CD4-positive, CD25-positive, alpha-beta regulatory T cell (primary cell): ENCODE measurements around the gene PFAS. TPM values are rescaled to one million over a fixed set of nuclear protein-coding genes. Genes with fewer than 3 reads are reported as not detected.
A peak's percentile ranks its signal among the peaks of the same experiment; 100 is the strongest.

ENCODE experiments used
- ATAC-seq, 2 donors: fragments of 150-1000 bp; cut with Tn5 transposase; one replicate each; pipeline ENCODE4 v1.10.0; 2021; ENCODE audit warnings: low read depth in 2 of 2, moderate number of reproducible peaks in 2 of 2, moderate library complexity in 1 of 2
- DNase-seq, 3 donors: peaks; one replicate each; pipeline versions ENCODE4 v3.0.0 to v3.0.0-alpha.2; 2012 to 2022; ENCODE audit warnings: mixed read lengths in 1 of 3
- H3K27ac ChIP-seq: one replicate; pipeline ENCODE4 v1.7.0; 2013; ENCODE audit warnings: mild to moderate bottlenecking, low read length; ENCODE audit not compliant: insufficient read depth, poor library complexity, severe bottlenecking
- H3K27me3 ChIP-seq: one replicate; pipeline ENCODE4 v1.7.0; 2013; ENCODE audit warnings: low read length; ENCODE audit not compliant: control insufficient read depth, insufficient read depth
- H3K36me3 ChIP-seq: one replicate; pipeline ENCODE4 v1.7.0; 2013; ENCODE audit warnings: mild to moderate bottlenecking, low read length, moderate library complexity; ENCODE audit not compliant: control insufficient read depth, insufficient read depth
- H3K4me1 ChIP-seq: 2 replicates; pipeline ENCODE4 v1.7.0; 2013; ENCODE audit warnings: mild to moderate bottlenecking, low read length; ENCODE audit not compliant: insufficient read depth, control insufficient read depth, poor library complexity, severe bottlenecking
- H3K4me3 ChIP-seq: one replicate; pipeline ENCODE4 v1.7.0; 2013; ENCODE audit warnings: low read depth, mild to moderate bottlenecking, low read length, moderate library complexity
- H3K9me3 ChIP-seq, 2 experiments: 1 replicate in 1 of 2; 2 replicates in 1 of 2; pipeline ENCODE4 v1.7.0; 2013; ENCODE audit warnings: low read length in 2 of 2, mild to moderate bottlenecking in 1 of 2, moderate library complexity in 1 of 2; ENCODE audit not compliant: control insufficient read depth in 2 of 2
- H3K27ac Mint-ChIP-seq, 3 donors: one replicate each; pipeline ENCODE4 v1.8.0; 2020 to 2022; ENCODE audit warnings: mild to moderate bottlenecking in 3 of 3, mixed read lengths in 3 of 3, moderate library complexity in 2 of 3
- H3K27me3 Mint-ChIP-seq: one replicate; pipeline ENCODE4 v1.8.0; 2022; ENCODE audit warnings: mild to moderate bottlenecking, mixed read lengths
- H3K36me3 Mint-ChIP-seq: one replicate; pipeline ENCODE4 v1.8.0; 2020; ENCODE audit warnings: mixed read lengths
- H3K4me1 Mint-ChIP-seq, 4 donors: one replicate each; pipeline ENCODE4 v1.8.0; 2020 to 2022; ENCODE audit warnings: mixed read lengths in 4 of 4, mild to moderate bottlenecking in 1 of 4
- H3K4me3 Mint-ChIP-seq, 4 donors: one replicate each; pipeline ENCODE4 v1.8.0; 2020 to 2022; ENCODE audit warnings: mild to moderate bottlenecking in 4 of 4, mixed read lengths in 4 of 4, moderate library complexity in 3 of 4
- H3K9me3 Mint-ChIP-seq, 7 donors: one replicate each; pipeline ENCODE4 v1.8.0; 2020 to 2022; ENCODE audit warnings: mixed read lengths in 7 of 7, mild to moderate bottlenecking in 3 of 7, moderate library complexity in 2 of 7
- polyA plus RNA-seq, 4 donors: library from polyadenylated mRNA; unstranded; fragments of 300-500 nt; fragmentation: Illumina TruSeq; gene quantifications; one replicate each; pipeline ENCODE4 v1.2.3, GENCODE V29; 2021
- total RNA-seq: library from RNA; stranded (reverse); gene quantifications from one replicate; pipeline ENCODE4 v1.2.3, GENCODE V29; 2022

The PFAS gene
- total and polyA plus RNA-seq, 5 donors from 2014 or later, result 7.4 to 13.9 (median 11.4) TPM

- peaks cover 23% of the 10 kb centered on the region for H3K36me3 Mint-ChIP-seq
- Histone ChIP-seq H3K36me3 (peaks cover 13% of the 10 kb centered on the region), H3K4me3 (no peak overlapping the region), H3K9me3 (no peaks in the 10 kb centered on the region), H3K27me3 (no peaks in the 10 kb centered on the region), H3K4me1 (no peaks in the 10 kb centered on the region), H3K27ac (no peak overlapping the region)
- no peaks in the 10 kb centered on the region for H3K27me3 Mint-ChIP-seq
- no peak overlapping the region for H3K4me3 Mint-ChIP-seq
- H3K9me3 Mint-ChIP-seq, result no peaks in the 10 kb centered on the region
- ATAC-seq (no peak), DNase-seq (no peak)
- no peaks in the 10 kb centered on the region for H3K4me1 Mint-ChIP-seq
- no peak overlapping the region for H3K27ac Mint-ChIP-seq
Observed at GRCh38 chr17:8264836-8265542, 15.9 kb downstream of the PFAS start.

- Histone ChIP-seq H3K36me3 (peaks cover 13% of the 10 kb centered on the region), H3K27me3 (no peaks in the 10 kb centered on the region), H3K27ac (no peak overlapping the region), H3K4me3 (no peak overlapping the region), H3K4me1 (no peaks in the 10 kb centered on the region), H3K9me3 (no peaks in the 10 kb centered on the region)
- no peaks in the 10 kb centered on the region for H3K4me1 Mint-ChIP-seq
- H3K4me3 Mint-ChIP-seq, result no peak overlapping the region
- DNase-seq (no peak), ATAC-seq (no peak)
- H3K27me3 Mint-ChIP-seq, result no peaks in the 10 kb centered on the region
- peak overlapping the region in 1 of 3 donors; percentile 23 for H3K27ac Mint-ChIP-seq
- no peaks in the 10 kb centered on the region for H3K9me3 Mint-ChIP-seq
- peaks cover 22% of the 10 kb centered on the region for H3K36me3 Mint-ChIP-seq
Observed at GRCh38 chr17:8266648-8267479, 17.8 kb downstream of the PFAS start.

GRCh38 chr17:8267480-8268147, 18.5 kb downstream of the PFAS start:
- H3K4me1 Mint-ChIP-seq, result no peaks in the 10 kb centered on the region
- no peak for DNase-seq
- no peaks in the 10 kb centered on the region for H3K27me3 Mint-ChIP-seq
- Histone ChIP-seq H3K27ac (no peak overlapping the region), H3K4me3 (no peak overlapping the region), H3K9me3 (no peaks in the 10 kb centered on the region), H3K36me3 (peaks cover 13% of the 10 kb centered on the region), H3K27me3 (no peaks in the 10 kb centered on the region), H3K4me1 (no peaks in the 10 kb centered on the region)
- H3K9me3 Mint-ChIP-seq, result no peaks in the 10 kb centered on the region
- no peak overlapping the region for H3K27ac Mint-ChIP-seq
- no peak overlapping the region for H3K4me3 Mint-ChIP-seq
- peaks cover 22% of the 10 kb centered on the region for H3K36me3 Mint-ChIP-seq
- no peak for ATAC-seq

GRCh38 chr17:8268550-8269298, 19.6 kb downstream of the PFAS start:
- DNase-seq (no peak), ATAC-seq (no peak)
- Mint-ChIP-seq H3K4me1 (peaks cover 0 to 4% (median 0%) of the 10 kb centered on the region in 4 donors), H3K27ac (no peak overlapping the region), H3K36me3 (peaks cover 15% of the 10 kb centered on the region), H3K4me3 (no peak overlapping the region), H3K27me3 (no peaks in the 10 kb centered on the region), H3K9me3 (no peaks in the 10 kb centered on the region)
- Histone ChIP-seq H3K27ac (no peak overlapping the region), H3K36me3 (peaks cover 5% of the 10 kb centered on the region), H3K27me3 (no peaks in the 10 kb centered on the region), H3K4me1 (no peaks in the 10 kb centered on the region), H3K4me3 (no peak overlapping the region), H3K9me3 (no peaks in the 10 kb centered on the region)

- Histone ChIP-seq H3K27ac (no peak overlapping the region), H3K9me3 (no peaks in the 10 kb centered on the region), H3K4me3 (no peak overlapping the region), H3K27me3 (no peaks in the 10 kb centered on the region), H3K36me3 (peaks cover 2% of the 10 kb centered on the region), H3K4me1 (no peaks in the 10 kb centered on the region)
- Mint-ChIP-seq H3K27me3 (no peaks in the 10 kb centered on the region), H3K36me3 (peaks cover 10% of the 10 kb centered on the region), H3K9me3 (no peaks in the 10 kb centered on the region), H3K4me3 (no peak overlapping the region), H3K27ac (no peak overlapping the region), H3K4me1 (peaks cover 0 to 5% (median 0%) of the 10 kb centered on the region in 4 donors)
- DNase-seq, result no peak
- no peak for ATAC-seq
Observed at GRCh38 chr17:8272421-8272820, 23.3 kb downstream of the PFAS start.

- Mint-ChIP-seq H3K9me3 (no peaks in the 10 kb centered on the region), H3K27ac (peak overlapping the region in 1 of 3 donors; percentile 1), H3K4me3 (no peak overlapping the region), H3K4me1 (peaks cover 0 to 5% (median 0%) of the 10 kb centered on the region in 4 donors), H3K27me3 (no peaks in the 10 kb centered on the region), H3K36me3 (peaks cover 10% of the 10 kb centered on the region)
- Histone ChIP-seq H3K4me1 (no peaks in the 10 kb centered on the region), H3K27ac (no peak overlapping the region), H3K9me3 (no peaks in the 10 kb centered on the region), H3K27me3 (no peaks in the 10 kb centered on the region), H3K4me3 (no peak overlapping the region), H3K36me3 (no peaks in the 10 kb centered on the region)
- no peak for ATAC-seq
- no peak for DNase-seq
Observed at GRCh38 chr17:8273884-8274444, 24.9 kb downstream of the PFAS start.

- Mint-ChIP-seq H3K36me3 (peaks cover 5% of the 10 kb centered on the region), H3K27ac (no peak overlapping the region), H3K27me3 (no peaks in the 10 kb centered on the region), H3K4me3 (no peak overlapping the region), H3K9me3 (no peaks in the 10 kb centered on the region), H3K4me1 (peaks cover 0 to 5% (median 0%) of the 10 kb centered on the region in 4 donors)
- Histone ChIP-seq H3K27me3 (no peaks in the 10 kb centered on the region), H3K27ac (no peak overlapping the region), H3K9me3 (no peaks in the 10 kb centered on the region), H3K36me3 (no peaks in the 10 kb centered on the region), H3K4me3 (no peak overlapping the region), H3K4me1 (no peaks in the 10 kb centered on the region)
- DNase-seq, result no peak
- ATAC-seq, result no peak
Observed at GRCh38 chr17:8274816-8275215, 25.7 kb downstream of the PFAS start.
